ENCODE results near the gene ITGB2.

Gene ITGB2

GRCh38 chr21:44871576-44872269 lies 49.0 kb downstream of the ITGB2 start:
- DNase-seq: peak in 12 of 56 donors; percentile 9 to 71 (median 46)

GRCh38 chr21:44870748-44871495 lies 49.8 kb downstream of the ITGB2 start:
- DNase-seq: peak in 4 of 56 donors; percentile 14 to 27 (median 24)

- DNase-seq: peak in 2 of 56 donors; percentile 11 to 15
Observed at GRCh38 chr21:44869781-44870747, 50.6 kb downstream of the ITGB2 start.

- no peak for DNase-seq
Observed at GRCh38 chr21:44868707-44869106, 52.0 kb downstream of the ITGB2 start.

- DNase-seq: no peak
Observed at GRCh38 chr21:44867999-44868700, 52.5 kb downstream of the ITGB2 start.

- no peak for DNase-seq
Observed at GRCh38 chr21:44867464-44867863, 53.2 kb downstream of the ITGB2 start.

- peak in 7 of 56 donors; percentile 21 to 51 (median 34) for DNase-seq
Observed at GRCh38 chr21:44866780-44867179, 53.9 kb downstream of the ITGB2 start.

- peak in 1 of 56 donors; percentile 20 for DNase-seq
Observed at GRCh38 chr21:44865561-44866280, 55.0 kb downstream of the ITGB2 start.

GRCh38 chr21:44862869-44863685 lies 57.6 kb downstream of the ITGB2 start:
- no peak for DNase-seq

- no peak for DNase-seq
Observed at GRCh38 chr21:44858791-44859190, 61.9 kb downstream of the ITGB2 start.

GRCh38 chr21:44858291-44858690 lies 62.4 kb downstream of the ITGB2 start:
- no peak for DNase-seq

- DNase-seq: no peak
Observed at GRCh38 chr21:44857127-44857892, 63.4 kb downstream of the ITGB2 start.

- no peak for DNase-seq
Observed at GRCh38 chr21:44856131-44856530, 64.6 kb downstream of the ITGB2 start.

- no peak for DNase-seq
Observed at GRCh38 chr21:44855572-44855971, 65.1 kb downstream of the ITGB2 start.

GRCh38 chr21:44854664-44855446 lies 65.8 kb downstream of the ITGB2 start:
- DNase-seq: no peak

- DNase-seq: no peak
Observed at GRCh38 chr21:44854391-44854663, 66.4 kb downstream of the ITGB2 start.

GRCh38 chr21:44853601-44854390 lies 66.9 kb downstream of the ITGB2 start:
- DNase-seq: no peak
